ENCODE data around the gene TBC1D8.

Gene TBC1D8

DNA sequence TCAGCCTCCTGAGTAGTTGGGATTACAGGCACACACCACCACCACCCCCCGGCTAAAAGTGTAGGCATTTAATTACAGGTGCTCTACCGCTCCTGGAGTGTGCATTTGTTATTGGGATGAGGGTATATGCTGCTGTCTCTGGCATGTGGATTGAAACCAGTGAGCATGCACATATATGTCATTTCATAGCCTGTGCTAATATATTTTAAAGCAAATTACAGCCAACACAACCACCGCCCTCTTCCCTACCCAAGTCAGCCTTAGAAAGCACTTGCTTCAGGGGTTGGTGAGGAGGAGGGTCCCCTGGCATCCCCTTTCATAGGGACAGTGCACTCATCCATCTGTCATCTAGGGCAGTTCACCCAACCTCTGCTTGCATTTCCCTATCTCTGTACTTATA lies 10.5 kb upstream of the TBC1D8 start:
- DNase-seq = no peak

DNA sequence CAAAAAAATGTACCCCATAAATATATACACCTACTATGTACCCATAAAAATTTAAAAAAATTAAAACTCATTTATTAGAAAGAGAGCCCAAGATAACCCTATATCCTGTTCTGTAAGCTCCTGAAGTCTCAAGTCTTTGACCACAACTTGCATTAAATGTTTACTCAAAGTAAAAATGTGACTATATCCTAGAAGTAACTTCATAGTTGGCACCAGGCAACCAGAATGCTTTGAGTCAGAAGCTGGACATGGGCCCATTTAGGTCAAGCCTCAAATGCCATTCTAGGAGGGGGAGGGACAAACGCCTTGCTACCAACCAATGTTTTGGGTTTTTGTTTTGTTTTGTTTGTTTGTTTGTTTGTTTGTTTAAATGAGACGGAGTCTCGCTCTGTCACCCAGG lies 9.3 kb upstream of the TBC1D8 start:
- no peak for DNase-seq

GRCh38 chr2:101159526-101159925 lies 8.3 kb upstream of the TBC1D8 start:
- no peak for DNase-seq

DNA sequence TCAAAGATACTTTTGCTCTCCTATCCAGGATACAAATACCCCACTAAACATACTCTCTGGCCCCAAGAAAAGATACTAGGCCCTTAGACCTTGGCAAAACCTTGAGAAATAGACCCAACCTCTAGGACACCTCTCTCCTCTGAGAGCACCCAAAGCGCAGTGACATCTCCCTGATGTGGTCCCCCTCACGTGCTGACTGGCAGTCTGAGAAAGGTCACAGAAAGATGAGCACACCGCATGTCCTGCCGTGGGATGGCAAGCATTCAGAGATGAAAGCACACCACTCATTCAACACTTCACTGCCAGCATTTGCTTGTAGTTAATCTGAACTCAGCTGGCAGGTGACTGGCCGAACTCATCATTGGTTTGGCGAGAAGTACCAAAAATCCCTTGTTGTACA lies 6.1 kb upstream of the TBC1D8 start:
- no peak for DNase-seq

DNA sequence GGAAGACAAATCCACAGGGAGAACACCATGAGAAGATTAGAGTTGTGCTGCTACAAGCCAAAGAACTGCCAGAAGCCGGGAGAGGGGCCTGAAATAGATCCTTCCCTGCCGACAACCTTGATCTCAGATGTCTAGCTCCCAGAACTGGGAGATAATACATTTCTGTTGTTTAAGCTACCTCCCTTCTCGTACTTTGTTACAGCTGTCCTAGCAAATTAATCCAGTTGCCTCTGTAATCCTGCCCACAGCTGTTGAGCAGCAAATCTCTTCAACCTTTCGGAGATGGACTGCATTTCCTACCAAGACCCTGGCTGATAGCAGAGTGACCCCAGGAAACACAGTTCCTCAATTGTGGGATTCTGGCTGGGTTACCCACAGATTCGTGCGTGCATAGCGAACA lies 2.6 kb upstream of the TBC1D8 start:
- DNase-seq = no peak

DNA sequence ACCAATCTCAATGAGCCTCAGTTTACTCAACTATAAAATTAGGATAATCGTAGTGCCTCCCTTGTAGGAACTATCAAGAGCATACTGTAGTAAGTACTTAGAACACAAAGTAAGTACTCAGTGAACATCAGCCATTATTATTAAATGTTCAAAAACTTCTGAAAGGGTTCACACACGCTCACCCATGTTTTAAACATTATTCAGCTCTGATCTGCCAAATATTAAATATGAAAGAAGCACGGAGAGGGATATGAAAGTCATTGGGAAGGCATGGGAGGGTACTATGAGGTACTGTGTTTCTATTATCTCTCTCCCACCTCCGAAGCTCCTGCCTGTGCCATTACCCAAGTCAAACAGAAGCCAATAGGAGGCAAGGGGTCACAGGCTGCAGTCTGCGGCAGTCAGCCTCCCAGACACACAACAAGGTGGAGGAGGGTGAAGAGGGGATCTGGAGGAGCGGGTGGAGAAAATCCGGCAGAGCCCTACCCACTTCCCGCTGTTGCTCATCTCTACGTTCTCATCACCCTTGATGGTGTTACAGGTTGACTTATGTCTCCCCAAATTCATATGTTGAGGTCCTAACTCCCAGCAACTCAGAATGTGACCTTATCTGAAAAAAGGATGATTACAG lies 2.0 kb upstream of the TBC1D8 start:
- no peak for DNase-seq

- peak; percentile 5 for DNase-seq
Measured at GRCh38 chr2:101152272-101153076, 1.3 kb upstream of the TBC1D8 start.

DNA sequence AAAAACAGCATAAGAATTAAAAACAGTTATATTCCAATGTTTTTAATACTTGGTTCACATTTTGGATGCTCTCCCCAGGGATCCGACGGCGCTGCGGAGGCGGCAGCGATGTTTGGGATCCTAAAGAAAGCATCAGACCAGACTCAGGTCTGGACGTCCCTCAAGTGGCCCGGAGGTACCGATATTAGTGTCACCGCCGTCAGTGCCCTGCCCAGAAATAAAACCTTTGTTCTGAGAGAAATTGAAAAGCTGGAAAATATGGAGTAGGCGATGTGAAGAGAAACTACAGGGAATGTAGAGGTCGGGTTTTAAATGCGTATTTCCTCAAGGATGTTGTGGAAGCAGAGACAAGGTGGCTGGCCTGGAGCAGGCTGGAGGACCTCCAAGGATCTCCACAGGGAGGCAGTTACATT lies 683 bp upstream of the TBC1D8 start:
- DNase-seq = no peak

- DNase-seq = peak; percentile 26
Measured at GRCh38 chr2:101150306-101151145, 656 bp downstream of the TBC1D8 start.

DNA sequence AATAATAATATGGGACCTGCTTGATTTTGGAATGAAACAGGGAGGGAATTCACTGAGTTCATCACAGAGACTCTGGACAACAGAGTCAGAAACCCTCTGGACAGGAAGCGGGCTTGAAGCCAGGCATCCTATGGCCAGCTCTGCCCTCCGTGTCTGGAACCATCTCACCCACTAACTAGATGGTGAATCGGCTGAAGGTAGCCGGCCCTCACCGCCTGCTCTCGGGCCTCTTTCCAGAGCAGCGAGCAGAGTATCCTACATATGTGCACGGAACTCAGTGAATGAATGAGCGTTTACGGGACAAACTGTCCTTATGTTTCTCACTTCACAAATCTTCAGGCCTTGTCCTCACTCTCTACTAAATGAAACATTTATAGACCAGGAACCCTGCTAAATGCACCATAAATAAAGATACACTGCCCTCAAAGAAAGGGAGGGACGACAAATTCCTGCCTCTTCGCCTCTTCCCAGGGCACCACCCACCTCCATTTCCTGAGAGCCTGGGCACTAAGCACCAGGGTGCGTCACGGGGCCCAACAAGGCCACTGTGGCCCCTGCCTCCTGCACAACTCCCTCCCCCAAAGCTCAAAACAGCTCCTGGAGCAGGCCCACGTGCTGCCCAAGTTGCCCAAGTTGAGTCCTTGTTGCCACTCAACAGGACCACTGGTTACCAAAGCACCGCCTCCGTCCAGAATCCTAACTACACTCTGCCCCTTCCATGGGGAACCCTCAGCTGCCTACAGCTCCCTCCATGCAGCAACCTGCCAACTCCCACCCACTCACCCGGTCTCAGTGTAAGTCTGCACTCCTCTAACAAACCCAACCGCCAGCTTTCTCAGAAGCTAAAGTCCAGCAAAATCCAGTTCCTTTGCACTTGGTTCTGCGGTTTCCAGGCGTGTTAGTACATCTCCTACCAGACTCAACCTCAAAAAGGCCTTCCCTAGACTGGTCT lies 1.7 kb downstream of the TBC1D8 start:
- no peak for DNase-seq

DNA sequence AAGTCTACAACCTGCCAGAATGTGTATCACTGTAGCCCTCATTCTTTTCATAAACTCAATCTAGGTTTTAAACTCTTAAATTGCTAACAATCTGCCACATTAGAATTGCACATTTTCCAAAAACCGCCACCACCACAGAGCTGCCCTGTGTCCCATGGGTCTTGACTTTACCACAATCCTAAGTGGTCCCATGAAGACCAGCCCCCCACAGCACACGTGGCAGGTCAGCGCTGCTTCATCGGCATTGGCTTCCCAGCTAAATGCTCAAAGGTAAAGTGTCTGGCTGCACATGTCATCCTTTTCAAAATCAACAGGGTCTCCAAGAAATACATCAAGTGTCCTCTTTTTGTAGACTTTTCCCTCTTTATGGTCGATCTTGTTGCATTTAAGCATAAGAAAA lies 2.4 kb downstream of the TBC1D8 start:
- DNase-seq = no peak

DNA sequence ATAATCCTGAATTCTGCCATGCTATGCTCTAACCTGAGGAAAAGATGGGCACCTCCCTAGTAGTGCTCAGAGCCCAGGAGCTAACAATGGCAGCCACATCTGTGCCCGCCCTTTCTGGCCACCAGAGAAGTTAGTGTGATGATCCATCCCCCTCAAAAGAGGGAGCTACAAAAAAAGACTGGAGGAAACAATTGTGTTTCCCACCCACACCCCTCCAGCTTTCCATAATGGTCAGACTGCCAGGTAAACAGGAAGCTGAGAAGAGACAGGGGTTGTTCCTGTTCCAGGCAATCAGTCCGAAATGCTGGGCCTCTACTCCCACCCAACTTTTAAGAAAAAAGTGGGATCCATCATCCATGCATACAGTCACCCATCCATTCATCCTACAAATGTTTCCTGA lies 3.2 kb downstream of the TBC1D8 start:
- DNase-seq = no peak

DNA sequence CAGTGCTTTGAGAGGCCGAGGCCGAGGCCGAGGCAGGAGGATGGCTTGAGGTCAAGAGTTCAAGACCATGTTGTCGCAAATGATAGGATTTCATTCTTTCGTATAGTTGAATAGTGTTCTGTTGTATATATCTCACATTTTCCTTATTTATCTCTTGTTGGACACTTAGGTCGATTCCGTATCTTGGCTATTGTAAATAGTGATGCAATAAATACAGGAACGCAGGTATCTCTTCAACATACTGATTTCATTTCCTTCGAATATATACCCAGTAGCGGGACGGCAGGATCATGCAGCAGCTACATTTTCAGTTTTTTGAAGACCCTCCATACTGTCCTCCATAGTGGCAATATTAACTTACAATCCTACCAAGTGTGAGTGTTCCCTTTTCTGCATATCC lies 4.1 kb downstream of the TBC1D8 start:
- no peak for DNase-seq

DNA sequence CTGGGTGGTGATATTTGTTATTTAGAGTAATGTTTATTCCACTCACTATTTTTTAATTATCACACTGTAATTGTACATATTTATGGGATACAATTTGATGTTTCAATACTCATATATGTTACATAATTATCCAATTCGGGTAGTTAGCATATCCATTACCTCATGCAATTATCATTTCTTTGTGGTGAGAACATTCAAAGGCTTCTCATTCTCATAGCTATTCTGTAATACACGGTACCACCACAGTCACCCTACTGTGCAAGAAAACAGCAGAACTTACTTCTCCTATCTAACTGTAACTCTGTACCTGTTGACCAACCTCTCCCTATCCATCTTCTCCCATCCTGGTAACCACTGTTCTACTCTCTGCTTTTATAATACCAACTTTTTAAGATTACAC lies 4.6 kb downstream of the TBC1D8 start:
- no peak for DNase-seq

GRCh38 chr2:101145406-101145805 lies 5.8 kb downstream of the TBC1D8 start:
- no peak for DNase-seq

DNA sequence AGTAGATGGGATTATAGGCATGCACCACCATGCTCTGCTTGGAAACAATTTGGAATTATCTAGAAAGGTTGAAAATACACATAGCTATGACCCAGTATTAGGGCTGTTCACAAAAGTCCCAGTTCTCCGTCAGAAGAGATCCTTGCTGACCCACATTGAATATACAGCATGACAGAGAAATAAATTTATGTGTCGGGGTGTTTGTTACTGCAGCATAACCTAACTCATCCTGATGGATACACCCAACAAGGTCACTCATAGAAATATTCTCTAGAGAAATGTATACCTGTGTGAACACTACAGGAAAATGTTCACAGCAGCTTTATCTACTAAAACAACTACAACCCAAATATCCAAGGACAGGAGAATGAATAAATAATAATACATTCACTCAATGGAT lies 9.0 kb downstream of the TBC1D8 start:
- no peak for DNase-seq

- no peak for DNase-seq
Measured at GRCh38 chr2:101140978-101141655, 10.1 kb downstream of the TBC1D8 start.

GRCh38 chr2:101140237-101140636 lies 10.9 kb downstream of the TBC1D8 start:
- no peak for DNase-seq

- no peak for DNase-seq
Measured at GRCh38 chr2:101139495-101139894, 11.7 kb downstream of the TBC1D8 start.

DNA sequence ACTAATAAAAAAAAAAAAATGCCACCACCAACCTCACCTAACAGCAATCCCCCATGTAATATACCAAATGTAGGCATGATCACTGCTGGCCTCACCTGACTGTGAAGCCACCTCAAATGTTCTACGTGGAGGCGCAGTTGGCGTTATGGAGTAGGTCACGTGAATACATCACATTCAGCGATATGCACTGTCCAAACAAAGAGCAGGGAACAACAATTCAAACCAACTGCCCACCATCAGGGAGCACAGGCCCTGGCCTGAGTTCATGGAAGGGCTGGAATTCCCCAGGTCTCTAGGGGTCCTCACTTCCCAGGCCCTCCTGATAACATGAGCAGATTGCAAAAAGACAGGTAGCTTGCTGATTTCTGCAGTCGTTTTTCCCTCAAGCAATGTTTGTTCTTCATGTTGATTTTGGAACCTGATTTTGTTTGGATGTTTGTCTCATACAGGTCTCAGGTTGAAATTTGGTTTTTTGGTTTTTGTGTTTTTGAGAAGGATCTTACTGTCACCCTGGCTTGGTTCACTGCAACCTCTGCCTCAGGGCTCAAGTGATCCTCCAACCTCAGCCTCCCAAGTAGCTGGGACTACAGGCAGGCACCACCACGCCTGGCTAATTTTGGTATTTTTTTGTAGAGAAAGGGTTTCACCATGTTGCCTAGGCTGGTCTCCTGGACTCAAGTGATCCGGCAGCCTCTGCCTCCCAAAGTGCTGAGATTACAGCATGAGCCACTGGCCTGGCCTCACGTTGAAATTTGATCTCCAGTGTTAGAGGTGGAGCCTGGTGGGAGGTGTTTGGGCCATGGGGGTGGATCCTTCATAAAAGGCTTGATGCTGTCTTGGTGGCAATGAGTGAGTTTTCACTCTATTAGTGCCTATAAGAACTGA lies 15.5 kb downstream of the TBC1D8 start:
- no peak for DNase-seq

- no peak for DNase-seq
Measured at GRCh38 chr2:101133492-101134100, 17.6 kb downstream of the TBC1D8 start.
